Panc1 (cell line): ENCODE data around the gene SH3BP4. TPM values are rescaled to one million over a fixed set of nuclear protein-coding genes. Genes with fewer than 3 reads are reported as not detected.
A peak's percentile ranks its signal among the peaks of the same experiment; 100 is the strongest.

ENCODE experiments used
- ATAC-seq: fragments of 200-7000 bp; cut with Tn5 transposase; 2 replicates; pipeline ENCODE4 v1.9.1; 2020; ENCODE audit warnings: mild to moderate bottlenecking, moderate library complexity
- BruUV-seq: library from RNA; stranded (reverse); fragments of 400-500 nt; replicated peaks from 2 replicates; lab custom pipeline; 2021; lab: Mats Ljungman, UMichigan
- CTCF ChIA-PET: fragments of 300-600 bp; sonication (Branson Sonifier 250); formaldehyde crosslinking; loops from one replicate; lab custom pipeline; 2022; ENCODE audit warnings: antibody characterized with exemption; lab: Charles Lee
- POLR2A ChIA-PET: fragments of 300-600 bp; sonication (Branson Sonifier 250); formaldehyde crosslinking; loops from one replicate; lab custom pipeline; 2022; ENCODE audit warnings: antibody characterized with exemption; lab: Charles Lee
- DNase-seq: peaks from one replicate; pipeline ENCODE4 v3.0.0-alpha.2; 2010; ENCODE audit warnings: low read depth, low spot score
- H3K27ac ChIP-seq: 2 replicates; pipeline ENCODE4 v1.5.1; 2011; ENCODE audit warnings: mild to moderate bottlenecking, low read length, inconsistent platforms
- H3K27me3 ChIP-seq: fragments of 200-500 bp; sonication (Bioruptor generic); 2 replicates; pipeline ENCODE4 v1.6.0; 2014; ENCODE audit warnings: low read length, inconsistent platforms; ENCODE audit not compliant: control insufficient read depth, insufficient read depth
- H3K36me3 ChIP-seq: fragments of 200-500 bp; sonication (Bioruptor generic); 2 replicates; pipeline ENCODE4 v1.5.1; 2014; ENCODE audit warnings: inconsistent platforms, mild to moderate bottlenecking, low read length, moderate library complexity; ENCODE audit not compliant: control insufficient read depth, insufficient read depth
- H3K4me1 ChIP-seq: 2 replicates; pipeline ENCODE4 v1.5.1; 2011; ENCODE audit warnings: inconsistent platforms, mild to moderate bottlenecking, low read length, moderate library complexity; ENCODE audit not compliant: control insufficient read depth, insufficient read depth
- H3K4me3 ChIP-seq, 2 experiments: 2 replicates each; pipeline ENCODE4 v1.5.1; 2011 to 2012; ENCODE audit warnings: low read depth in 2 of 2, low read length in 2 of 2, mild to moderate bottlenecking in 2 of 2, inconsistent platforms in 1 of 2, moderate library complexity in 1 of 2
- H3K9me3 ChIP-seq: fragments of 200-500 bp; sonication (Bioruptor generic); 2 replicates; pipeline ENCODE4 v1.5.1; 2014; ENCODE audit warnings: low read depth, mild to moderate bottlenecking, inconsistent platforms, low read length, moderate library complexity; ENCODE audit not compliant: control insufficient read depth, insufficient read depth
- CTCF ChIP-seq: fragments of 450-650 bp; IDR thresholded peaks from 2 replicates; pipeline ENCODE4 v1.5.1; 2017; ENCODE audit warnings: mild to moderate bottlenecking
- POLR2AphosphoS5 ChIP-seq: IDR thresholded peaks from 2 replicates; pipeline ENCODE4 v1.6.1; 2012; ENCODE audit warnings: mild to moderate bottlenecking, low read depth, low read length, moderate library complexity
- REST ChIP-seq, 2 experiments: IDR thresholded peaks; 2 replicates each; pipeline ENCODE4 v1.6.1; 2011 to 2012; ENCODE audit warnings: low read depth in 2 of 2, control low read depth in 1 of 2, low read length in 1 of 2, mild to moderate bottlenecking in 1 of 2, moderate library complexity in 1 of 2; ENCODE audit not compliant: insufficient read depth in 1 of 2
- SIN3A ChIP-seq: IDR thresholded peaks from 2 replicates; pipeline ENCODE4 v1.6.1; 2012; ENCODE audit warnings: low read depth, mild to moderate bottlenecking, low read length, moderate library complexity, borderline replicate concordance; ENCODE audit not compliant: insufficient read depth
- TCF7L2 ChIP-seq: IDR thresholded peaks from 2 replicates; pipeline ENCODE4 v1.6.1; 2011; ENCODE audit warnings: mild to moderate bottlenecking, low read depth, low read length, inconsistent platforms
- in situ Hi-C: cut with HindIII; loops from 2 replicates; pipeline ENCODE4 v1.10.0; 2016; ENCODE audit warnings: low sequenced_read_pairs, low pct_unique_long_range_greater_than_20kb
- intact Hi-C: fragments of 100-400 bp; cut with micrococcal nuclease; formaldehyde crosslinking; loops from one replicate; pipeline ENCODE4 v1.10.0; 2022; ENCODE audit not compliant: unreplicated experiment
- total RNA-seq: library from RNA; stranded (reverse); gene quantifications from one replicate; pipeline ENCODE4 v1.2.1, GENCODE V29; 2021; ENCODE audit not compliant: unreplicated experiment

SH3BP4 gene
- total RNA-seq, 1 experiment from 2014 or later: 133 TPM

- TSS peak; percentile 13 for BruUV-seq
- intact Hi-C loops: no loop called here
Measured at GRCh38 chr2:235042576-235043515, 91.0 kb downstream of the SH3BP4 start.

More at GRCh38 chr2:235042576-235043515, 91.0 kb downstream of the SH3BP4 start:
- no peak overlapping the region for H3K4me3 ChIP-seq
- POLR2A ChIA-PET: interaction anchor here (0.6 kb wide), 1 partner anchor 1069 kb away, joined by 4 read pairs; no protein-coding TSS in a partner anchor
- no peak overlapping the region for H3K27ac ChIP-seq
- H3K36me3 ChIP-seq: peaks cover 29% of the 10 kb centered on the region
- no peaks in the 10 kb centered on the region for H3K9me3 ChIP-seq
- CTCF ChIA-PET: no interaction called here
- ATAC-seq (no peak), DNase-seq (no peak)
- H3K4me1 ChIP-seq: peaks cover 3% of the 10 kb centered on the region
- TF ChIP-seq POLR2AphosphoS5 (no peak), REST (IDR thresholded peaks at IDR 0.05; ENCODE audit: insufficient read depth in 1 of 2, low read depth in 2 of 2, low read length in 1 of 2) (no peak), SIN3A (no peak), TCF7L2 (no peak), CTCF (no peak)
- in situ Hi-C loops: no loop called here
- no peaks in the 10 kb centered on the region for H3K27me3 ChIP-seq
